ENCODE results near the gene SH3PXD2A.

SH3PXD2A gene

GRCh38 chr10:103691267-103691666, 164.1 kb downstream of the SH3PXD2A start:
- DNase-seq = no peak
- no peak overlapping the region for H3K27ac ChIP-seq (ENCODE audit: insufficient read depth in 1 of 2, low read depth in 1 of 2, low read length in 2 of 2, poor library complexity in 1 of 2, severe bottlenecking in 2 of 2)
- H3K36me3 ChIP-seq (ENCODE audit: control insufficient read depth in 4 of 4, insufficient read depth in 4 of 4, low read length in 3 of 4) = no peaks in the 10 kb centered on the region
- POLR2A ChIA-PET = no interaction called here
- H3K9me3 ChIP-seq (ENCODE audit: control extremely low read depth in 1 of 5, control insufficient read depth in 4 of 5, insufficient read depth in 2 of 5, low read depth in 1 of 5, low read length in 4 of 5) = no peaks in the 10 kb centered on the region
- H3K27me3 ChIP-seq (replicated peaks in 2 of 5; ENCODE audit: control insufficient read depth in 4 of 5, insufficient read depth in 5 of 5, low read length in 4 of 5) = peaks cover 0 to 33% (median 12%) of the 10 kb centered on the region in 5 experiments
- 75% methylated on average over 4 of the region's 4 CpGs for WGBS (ENCODE audit: insufficient coverage)
- peaks cover 0 to 28% (median 22%) of the 10 kb centered on the region in 4 experiments for H3K4me1 ChIP-seq (ENCODE audit: control extremely low read depth in 1 of 4, control insufficient read depth in 4 of 4, insufficient read depth in 4 of 4, low read length in 3 of 4)
- CTCF ChIA-PET = interaction anchor here (0.9 to 7.8 kb wide), 6 partner anchors 12 to 98 kb away, joined by 3 to 136 read pairs (median 8); no protein-coding TSS in a partner anchor
- H3K4me3 ChIP-seq (ENCODE audit: control insufficient read depth in 1 of 7, extremely low read depth in 1 of 7, insufficient read depth in 4 of 7, low read depth in 2 of 7, low read length in 6 of 7) = no peak overlapping the region

GRCh38 chr10:103690281-103690680, 165.1 kb downstream of the SH3PXD2A start:
- Histone ChIP-seq H3K4me1 (ENCODE audit: control extremely low read depth in 1 of 4, control insufficient read depth in 4 of 4, insufficient read depth in 4 of 4, low read length in 3 of 4) (peaks cover 0 to 21% (median 19%) of the 10 kb centered on the region in 4 experiments), H3K36me3 (ENCODE audit: control insufficient read depth in 4 of 4, insufficient read depth in 4 of 4, low read length in 3 of 4) (no peaks in the 10 kb centered on the region), H3K4me3 (ENCODE audit: control insufficient read depth in 1 of 7, extremely low read depth in 1 of 7, insufficient read depth in 4 of 7, low read depth in 2 of 7, low read length in 6 of 7) (no peak overlapping the region), H3K9me3 (ENCODE audit: control extremely low read depth in 1 of 5, control insufficient read depth in 4 of 5, insufficient read depth in 2 of 5, low read depth in 1 of 5, low read length in 4 of 5) (no peaks in the 10 kb centered on the region), H3K27ac (ENCODE audit: insufficient read depth in 1 of 2, low read depth in 1 of 2, low read length in 2 of 2, poor library complexity in 1 of 2, severe bottlenecking in 2 of 2) (no peak overlapping the region), H3K27me3 (replicated peaks in 2 of 5; ENCODE audit: control insufficient read depth in 4 of 5, insufficient read depth in 5 of 5, low read length in 4 of 5) (peaks cover 0 to 33% (median 12%) of the 10 kb centered on the region in 5 experiments)
- POLR2A ChIA-PET = no interaction called here
- CTCF ChIA-PET = interaction anchor here (1.2 to 7.8 kb wide), 7 partner anchors 11 to 97 kb away, joined by 3 to 136 read pairs (median 6); no protein-coding TSS in a partner anchor
- DNase-seq = no peak
- 100% methylated on average over 1 of the region's 2 CpGs for WGBS (ENCODE audit: insufficient coverage)

GRCh38 chr10:103688491-103688890, 166.9 kb downstream of the SH3PXD2A start:
- no peaks in the 10 kb centered on the region for H3K36me3 ChIP-seq (ENCODE audit: control insufficient read depth in 4 of 4, insufficient read depth in 4 of 4, low read length in 3 of 4)
- ChIA-PET POLR2A (interaction anchor here (0.6 kb wide), 1 partner anchor 20 kb away, joined by 3 read pairs; no protein-coding TSS in a partner anchor), CTCF (interaction anchor here (0.8 to 7.8 kb wide), 9 partner anchors 9 to 151 kb away, joined by 3 to 136 read pairs (median 14); no protein-coding TSS in a partner anchor)
- H3K4me1 ChIP-seq (ENCODE audit: control extremely low read depth in 1 of 4, control insufficient read depth in 4 of 4, insufficient read depth in 4 of 4, low read length in 3 of 4) = peaks cover 0 to 16% (median 14%) of the 10 kb centered on the region in 4 experiments
- H3K9me3 ChIP-seq (ENCODE audit: control extremely low read depth in 1 of 5, control insufficient read depth in 4 of 5, insufficient read depth in 2 of 5, low read depth in 1 of 5, low read length in 4 of 5) = no peaks in the 10 kb centered on the region
- peaks cover 0 to 19% (median 8%) of the 10 kb centered on the region in 5 experiments for H3K27me3 ChIP-seq (replicated peaks in 2 of 5; ENCODE audit: control insufficient read depth in 4 of 5, insufficient read depth in 5 of 5, low read length in 4 of 5)
- no peak overlapping the region for H3K27ac ChIP-seq (ENCODE audit: insufficient read depth in 1 of 2, low read depth in 1 of 2, low read length in 2 of 2, poor library complexity in 1 of 2, severe bottlenecking in 2 of 2)
- WGBS (ENCODE audit: insufficient coverage) = 95% methylated on average over 4 of the region's 4 CpGs
- H3K4me3 ChIP-seq (ENCODE audit: control insufficient read depth in 1 of 7, extremely low read depth in 1 of 7, insufficient read depth in 4 of 7, low read depth in 2 of 7, low read length in 6 of 7) = no peak overlapping the region
- no peak for DNase-seq

GRCh38 chr10:103687718-103688117, 167.7 kb downstream of the SH3PXD2A start:
- CTCF ChIA-PET = interaction anchor here (1.0 to 7.8 kb wide), 9 partner anchors 9 to 97 kb away, joined by 3 to 136 read pairs (median 14); no protein-coding TSS in a partner anchor
- peaks cover 0 to 13% (median 7%) of the 10 kb centered on the region in 5 experiments for H3K27me3 ChIP-seq (replicated peaks in 2 of 5; ENCODE audit: control insufficient read depth in 4 of 5, insufficient read depth in 5 of 5, low read length in 4 of 5)
- H3K9me3 ChIP-seq (ENCODE audit: control extremely low read depth in 1 of 5, control insufficient read depth in 4 of 5, insufficient read depth in 2 of 5, low read depth in 1 of 5, low read length in 4 of 5) = no peaks in the 10 kb centered on the region
- no peak overlapping the region for H3K27ac ChIP-seq (ENCODE audit: insufficient read depth in 1 of 2, low read depth in 1 of 2, low read length in 2 of 2, poor library complexity in 1 of 2, severe bottlenecking in 2 of 2)
- H3K36me3 ChIP-seq (ENCODE audit: control insufficient read depth in 4 of 4, insufficient read depth in 4 of 4, low read length in 3 of 4) = no peaks in the 10 kb centered on the region
- H3K4me3 ChIP-seq (ENCODE audit: control insufficient read depth in 1 of 7, extremely low read depth in 1 of 7, insufficient read depth in 4 of 7, low read depth in 2 of 7, low read length in 6 of 7) = no peak overlapping the region
- POLR2A ChIA-PET = no interaction called here
- WGBS (ENCODE audit: insufficient coverage) = 100% methylated on average over 4 of the region's 5 CpGs
- no peak for DNase-seq
- peaks cover 0 to 10% (median 8%) of the 10 kb centered on the region in 4 experiments for H3K4me1 ChIP-seq (ENCODE audit: control extremely low read depth in 1 of 4, control insufficient read depth in 4 of 4, insufficient read depth in 4 of 4, low read length in 3 of 4)

GRCh38 chr10:103687172-103687571, 168.2 kb downstream of the SH3PXD2A start:
- WGBS (ENCODE audit: insufficient coverage) = 97% methylated on average over 4 of the region's 6 CpGs
- H3K9me3 ChIP-seq (ENCODE audit: control extremely low read depth in 1 of 5, control insufficient read depth in 4 of 5, insufficient read depth in 2 of 5, low read depth in 1 of 5, low read length in 4 of 5) = no peaks in the 10 kb centered on the region
- CTCF ChIA-PET = interaction anchor here (1.0 to 7.8 kb wide), 23 partner anchors 8 to 200 kb away, joined by 3 to 136 read pairs (median 10); no protein-coding TSS in a partner anchor

GRCh38 chr10:103685880-103686669, 169.3 kb downstream of the SH3PXD2A start:
- Histone ChIP-seq H3K27ac (ENCODE audit: insufficient read depth in 1 of 2, low read depth in 1 of 2, low read length in 2 of 2, poor library complexity in 1 of 2, severe bottlenecking in 2 of 2) (no peak overlapping the region), H3K36me3 (ENCODE audit: control insufficient read depth in 4 of 4, insufficient read depth in 4 of 4, low read length in 3 of 4) (no peaks in the 10 kb centered on the region), H3K4me1 (ENCODE audit: control extremely low read depth in 1 of 4, control insufficient read depth in 4 of 4, insufficient read depth in 4 of 4, low read length in 3 of 4) (no peaks in the 10 kb centered on the region), H3K27me3 (replicated peaks in 2 of 5; ENCODE audit: control insufficient read depth in 4 of 5, insufficient read depth in 5 of 5, low read length in 4 of 5) (no peaks in the 10 kb centered on the region), H3K9me3 (ENCODE audit: control extremely low read depth in 1 of 5, control insufficient read depth in 4 of 5, insufficient read depth in 2 of 5, low read depth in 1 of 5, low read length in 4 of 5) (no peaks in the 10 kb centered on the region), H3K4me3 (ENCODE audit: control insufficient read depth in 1 of 7, extremely low read depth in 1 of 7, insufficient read depth in 4 of 7, low read depth in 2 of 7, low read length in 6 of 7) (no peak overlapping the region)
- WGBS (ENCODE audit: insufficient coverage) = 2% methylated on average over 6 of the region's 8 CpGs
- DNase-seq = peak; percentile 60 to 78 (median 67)
- CTCF ChIA-PET = interaction anchor here (0.7 to 7.8 kb wide), 38 partner anchors 8 to 325 kb away, joined by 3 to 136 read pairs (median 5); no protein-coding TSS in a partner anchor
- POLR2A ChIA-PET = interaction anchor here (1.1 kb wide), 1 partner anchor 26 kb away, joined by 4 read pairs; no protein-coding TSS in a partner anchor

More at GRCh38 chr10:103687172-103687571, 168.2 kb downstream of the SH3PXD2A start:
- Histone ChIP-seq H3K4me3 (ENCODE audit: control insufficient read depth in 1 of 7, extremely low read depth in 1 of 7, insufficient read depth in 4 of 7, low read depth in 2 of 7, low read length in 6 of 7) (no peak overlapping the region), H3K27me3 (replicated peaks in 2 of 5; ENCODE audit: control insufficient read depth in 4 of 5, insufficient read depth in 5 of 5, low read length in 4 of 5) (peaks cover 0 to 8% (median 4%) of the 10 kb centered on the region in 5 experiments), H3K27ac (ENCODE audit: insufficient read depth in 1 of 2, low read depth in 1 of 2, low read length in 2 of 2, poor library complexity in 1 of 2, severe bottlenecking in 2 of 2) (no peak overlapping the region), H3K36me3 (ENCODE audit: control insufficient read depth in 4 of 4, insufficient read depth in 4 of 4, low read length in 3 of 4) (no peaks in the 10 kb centered on the region), H3K4me1 (ENCODE audit: control extremely low read depth in 1 of 4, control insufficient read depth in 4 of 4, insufficient read depth in 4 of 4, low read length in 3 of 4) (peaks cover 0 to 5% (median 3%) of the 10 kb centered on the region in 4 experiments)
- DNase-seq = no peak
- POLR2A ChIA-PET = no interaction called here

Data from common myeloid progenitor, CD34-positive (primary cell).